Progenitor cell of endocrine pancreas (in vitro differentiated cells): Measurements from ENCODE around the gene KCNC1. TPM values are rescaled to one million over a fixed set of nuclear protein-coding genes. Genes with fewer than 3 reads are reported as not detected.

ENCODE experiments used
- DNase-seq: peaks from one replicate; pipeline ENCODE4 v3.0.0; 2021; ENCODE audit warnings: low spot score; ENCODE audit not compliant: unreplicated experiment
- H3K27ac Mint-ChIP-seq: 2 replicates; pipeline ENCODE4 v1.8.0; 2021; ENCODE audit warnings: mild to moderate bottlenecking, moderate library complexity, mixed read lengths
- H3K27me3 Mint-ChIP-seq: 2 replicates; pipeline ENCODE4 v1.8.0; 2021; ENCODE audit warnings: mixed read lengths
- H3K36me3 Mint-ChIP-seq: 2 replicates; pipeline ENCODE4 v1.8.0; 2022; ENCODE audit warnings: mixed read lengths; ENCODE audit not compliant: insufficient read depth
- H3K4me1 Mint-ChIP-seq: 2 replicates; pipeline ENCODE4 v1.8.0; 2021; ENCODE audit warnings: low read depth, mixed read lengths
- H3K4me3 Mint-ChIP-seq: 2 replicates; pipeline ENCODE4 v1.8.0; 2021; ENCODE audit warnings: low read depth, mild to moderate bottlenecking, moderate library complexity, mixed read lengths
- H3K9me3 Mint-ChIP-seq: 2 replicates; pipeline ENCODE4 v1.8.0; 2021; ENCODE audit warnings: low read depth, mixed read lengths
- total RNA-seq: library from RNA; stranded (reverse); gene quantifications from 2 replicates; pipeline ENCODE4 v1.2.1, GENCODE V29; 2021
- TF ChIP-seq, protein P1 (sequence below): fragments of 200-600 bp; sonication (generic); IDR thresholded peaks from one replicate; pipeline ENCODE4 v1.5.0; 2021; ENCODE audit warnings: antibody characterized with exemption, mild to moderate bottlenecking; ENCODE audit not compliant: unreplicated experiment

KCNC1 gene
- total RNA-seq, 1 donor from 2014 or later = 0.67 TPM

DNA sequence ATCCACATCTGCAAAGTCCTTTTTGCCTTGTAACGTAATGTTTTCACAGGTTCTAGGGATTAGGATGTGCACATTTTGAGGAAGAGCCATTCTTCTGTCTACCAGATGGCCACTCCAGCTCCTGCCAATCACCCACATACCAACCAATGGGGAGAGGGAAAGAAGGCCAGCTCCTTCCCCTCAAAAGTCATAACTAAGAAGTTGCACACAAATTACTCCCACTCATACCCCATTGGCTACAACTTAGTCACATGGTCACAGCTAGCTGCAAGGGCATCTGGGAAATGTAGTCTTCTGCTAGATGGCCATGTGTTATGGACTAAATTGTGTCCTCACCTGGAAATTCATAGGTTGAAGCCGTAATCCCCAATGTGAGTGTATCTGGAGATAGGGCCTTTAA is 30.6 kb upstream of the KCNC1 start:
- Mint-ChIP-seq H3K36me3 (no peaks in the 10 kb centered on the region), H3K9me3 (no peaks in the 10 kb centered on the region), H3K4me3 (no peak overlapping the region), H3K27me3 (peaks cover 32% of the 10 kb centered on the region), H3K27ac (no peak overlapping the region), H3K4me1 (no peaks in the 10 kb centered on the region)
- TF ChIP-seq, protein P1, sequence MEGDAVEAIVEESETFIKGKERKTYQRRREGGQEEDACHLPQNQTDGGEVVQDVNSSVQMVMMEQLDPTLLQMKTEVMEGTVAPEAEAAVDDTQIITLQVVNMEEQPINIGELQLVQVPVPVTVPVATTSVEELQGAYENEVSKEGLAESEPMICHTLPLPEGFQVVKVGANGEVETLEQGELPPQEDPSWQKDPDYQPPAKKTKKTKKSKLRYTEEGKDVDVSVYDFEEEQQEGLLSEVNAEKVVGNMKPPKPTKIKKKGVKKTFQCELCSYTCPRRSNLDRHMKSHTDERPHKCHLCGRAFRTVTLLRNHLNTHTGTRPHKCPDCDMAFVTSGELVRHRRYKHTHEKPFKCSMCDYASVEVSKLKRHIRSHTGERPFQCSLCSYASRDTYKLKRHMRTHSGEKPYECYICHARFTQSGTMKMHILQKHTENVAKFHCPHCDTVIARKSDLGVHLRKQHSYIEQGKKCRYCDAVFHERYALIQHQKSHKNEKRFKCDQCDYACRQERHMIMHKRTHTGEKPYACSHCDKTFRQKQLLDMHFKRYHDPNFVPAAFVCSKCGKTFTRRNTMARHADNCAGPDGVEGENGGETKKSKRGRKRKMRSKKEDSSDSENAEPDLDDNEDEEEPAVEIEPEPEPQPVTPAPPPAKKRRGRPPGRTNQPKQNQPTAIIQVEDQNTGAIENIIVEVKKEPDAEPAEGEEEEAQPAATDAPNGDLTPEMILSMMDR = no peak
- no peak for DNase-seq

DNA sequence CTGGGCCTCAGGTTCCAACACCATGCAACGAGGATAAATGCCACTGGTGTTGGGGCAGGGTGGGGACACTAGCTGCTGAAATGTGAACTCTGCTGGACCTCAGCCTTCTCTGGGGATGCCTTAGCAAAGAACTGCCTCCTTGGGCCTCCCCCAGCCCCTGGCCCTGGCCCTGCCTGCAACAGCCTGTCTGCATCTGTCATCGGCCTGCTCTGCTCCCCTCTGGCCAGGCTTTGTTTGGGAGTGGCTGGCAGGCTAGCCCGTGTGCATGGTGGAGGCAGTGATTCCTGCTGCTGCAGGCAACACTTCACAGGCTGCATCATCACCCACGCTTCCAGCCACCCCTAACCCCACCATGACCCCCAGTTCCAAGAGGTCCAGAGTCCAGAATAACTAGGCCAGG is 26.8 kb upstream of the KCNC1 start:
- H3K27me3 Mint-ChIP-seq = peaks cover 36% of the 10 kb centered on the region
- H3K9me3 Mint-ChIP-seq = no peaks in the 10 kb centered on the region
- no peaks in the 10 kb centered on the region for H3K4me1 Mint-ChIP-seq
- H3K36me3 Mint-ChIP-seq = no peaks in the 10 kb centered on the region
- TF ChIP-seq, protein P1 = no peak
- no peak overlapping the region for H3K27ac Mint-ChIP-seq
- DNase-seq = no peak
- no peak overlapping the region for H3K4me3 Mint-ChIP-seq

DNA sequence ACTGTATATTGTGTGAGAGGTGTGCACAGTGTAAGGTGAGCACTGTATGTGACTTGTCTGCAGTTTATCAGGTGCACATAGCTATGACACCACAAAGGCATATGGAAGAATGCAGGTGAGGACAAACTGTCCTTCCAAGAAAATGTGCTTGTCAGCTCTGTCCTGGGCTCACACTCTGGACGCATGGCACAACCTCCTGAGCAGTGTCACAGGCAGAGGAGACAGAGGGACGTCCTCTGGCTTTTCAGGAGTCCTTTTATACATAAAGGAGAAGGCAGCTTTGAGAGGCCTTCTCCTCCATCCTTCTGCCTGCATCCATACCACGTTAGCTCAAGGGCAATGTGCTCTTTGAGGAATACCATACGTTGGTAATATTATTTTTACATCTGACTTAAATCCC is 22.7 kb upstream of the KCNC1 start:
- H3K27me3 Mint-ChIP-seq = peaks cover 26% of the 10 kb centered on the region
- no peaks in the 10 kb centered on the region for H3K9me3 Mint-ChIP-seq
- TF ChIP-seq, protein P1 = no peak
- H3K4me1 Mint-ChIP-seq = no peaks in the 10 kb centered on the region
- no peak overlapping the region for H3K4me3 Mint-ChIP-seq
- DNase-seq = no peak
- no peaks in the 10 kb centered on the region for H3K36me3 Mint-ChIP-seq
- H3K27ac Mint-ChIP-seq = no peak overlapping the region

DNA sequence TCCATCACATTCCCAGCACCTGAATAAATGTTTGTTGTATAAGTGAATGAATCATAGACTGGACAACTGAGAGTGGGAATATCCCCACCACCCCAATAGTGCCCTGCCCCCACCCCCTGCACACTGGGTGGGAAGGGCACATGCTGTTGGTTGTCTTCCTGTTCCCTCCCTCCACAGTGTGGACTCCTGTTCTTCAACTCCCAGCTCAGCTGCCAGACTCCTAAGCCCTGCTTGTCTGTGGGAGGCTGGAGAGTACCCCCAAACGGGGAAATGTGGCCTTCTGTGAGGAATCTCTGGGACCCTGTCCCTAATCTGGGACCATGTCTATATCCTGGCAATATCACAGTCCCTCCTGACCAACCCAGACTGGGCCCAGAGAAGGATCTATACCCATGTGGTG is 20.7 kb upstream of the KCNC1 start:
- Mint-ChIP-seq H3K27me3 (peaks cover 20% of the 10 kb centered on the region), H3K4me3 (no peak overlapping the region), H3K4me1 (no peaks in the 10 kb centered on the region), H3K9me3 (no peaks in the 10 kb centered on the region), H3K27ac (no peak overlapping the region), H3K36me3 (no peaks in the 10 kb centered on the region)
- TF ChIP-seq, protein P1 = no peak
- no peak for DNase-seq

DNA sequence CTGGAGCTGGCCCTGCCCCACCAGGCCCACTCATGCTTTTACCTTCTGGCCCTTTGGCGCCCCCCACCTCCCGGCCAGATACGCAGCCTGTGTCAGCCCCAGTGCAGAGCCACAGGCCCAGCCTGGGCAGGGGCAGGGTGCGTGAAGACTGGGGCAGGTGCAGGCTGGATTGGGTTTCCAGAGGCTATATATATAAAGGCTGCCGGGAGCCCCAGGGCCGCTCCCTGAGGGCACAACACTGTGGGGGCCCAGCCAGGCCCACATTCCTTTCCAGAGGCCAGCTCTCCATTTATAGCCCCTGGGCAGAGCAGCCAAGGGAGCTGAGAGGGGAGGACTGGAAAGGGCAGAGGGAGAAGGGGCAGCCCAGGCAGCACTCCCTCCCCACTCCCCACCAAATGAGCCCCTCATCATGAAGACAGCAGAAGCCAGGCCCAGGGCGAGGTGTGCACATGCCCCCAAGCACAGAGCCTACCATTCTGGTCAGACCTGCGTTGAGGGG is 20.2 kb upstream of the KCNC1 start:
- no peak overlapping the region for H3K4me3 Mint-ChIP-seq

More for the DNA sequence above, 20.2 kb upstream of the KCNC1 start:
- no peak for DNase-seq
- H3K4me1 Mint-ChIP-seq = peaks cover 2% of the 10 kb centered on the region
- peaks cover 14% of the 10 kb centered on the region for H3K27me3 Mint-ChIP-seq
- TF ChIP-seq, protein P1 = no peak
- no peaks in the 10 kb centered on the region for H3K9me3 Mint-ChIP-seq
- no peaks in the 10 kb centered on the region for H3K36me3 Mint-ChIP-seq
- no peak overlapping the region for H3K27ac Mint-ChIP-seq
